MCF 10A (cell line): Measurements from ENCODE around the gene PITPNM3. TPM values are rescaled to one million over a fixed set of nuclear protein-coding genes. Genes with fewer than 3 reads are reported as not detected.

Experiments used
- BruUV-seq: library from RNA; stranded (reverse); fragments of 400-500 nt; replicated peaks from 2 replicates; lab custom pipeline; 2021; lab: Mats Ljungman, UMichigan
- CTCF ChIA-PET: fragments of 300-600 bp; sonication (Branson Sonifier 250); formaldehyde crosslinking; extraction: SDS; loops from one replicate; lab custom pipeline; 2021; ENCODE audit warnings: antibody characterized with exemption, inconsistent platforms; lab: Yijun Ruan, JAX
- POLR2A ChIA-PET: fragments of 300-600, 350-650 bp; sonication (Branson Sonifier 250); formaldehyde crosslinking; extraction: SDS; loops from one replicate; lab custom pipeline; 2020; ENCODE audit warnings: antibody characterized with exemption, inconsistent platforms; lab: Yijun Ruan, JAX
- DNase-seq: peaks from one replicate; pipeline ENCODE4 v3.0.0-alpha.2; 2018; ENCODE audit not compliant: unreplicated experiment
- H3K27ac Mint-ChIP-seq: one replicate; pipeline ENCODE4 v1.8.0; 2022; ENCODE audit warnings: mild to moderate bottlenecking, low read depth, mixed read lengths; ENCODE audit not compliant: unreplicated experiment
- H3K27me3 Mint-ChIP-seq: one replicate; pipeline ENCODE4 v1.8.0; 2022; ENCODE audit warnings: mixed read lengths; ENCODE audit not compliant: insufficient read depth, unreplicated experiment
- H3K36me3 Mint-ChIP-seq: one replicate; pipeline ENCODE4 v1.8.0; 2022; ENCODE audit warnings: mild to moderate bottlenecking, moderate library complexity, mixed read lengths; ENCODE audit not compliant: insufficient read depth, unreplicated experiment
- H3K4me1 Mint-ChIP-seq: one replicate; pipeline ENCODE4 v1.8.0; 2022; ENCODE audit warnings: mixed read lengths; ENCODE audit not compliant: insufficient read depth, unreplicated experiment
- H3K4me3 Mint-ChIP-seq: one replicate; pipeline ENCODE4 v1.8.0; 2022; ENCODE audit warnings: mild to moderate bottlenecking, moderate library complexity, mixed read lengths; ENCODE audit not compliant: unreplicated experiment
- H3K9me3 Mint-ChIP-seq: one replicate; pipeline ENCODE4 v1.8.0; 2022; ENCODE audit warnings: mixed read lengths; ENCODE audit not compliant: unreplicated experiment
- intact Hi-C: fragments of 100-400 bp; cut with micrococcal nuclease; formaldehyde crosslinking; loops from 2 replicates; pipeline ENCODE4 v1.14.1; 2022
- total RNA-seq: library from RNA; stranded (reverse); gene quantifications from 2 replicates; pipeline ENCODE4 v1.2.3, GENCODE V29; 2022
- TF ChIP-seq, protein P1 (sequence below): fragments of 200-600 bp; IDR thresholded peaks from one replicate; pipeline ENCODE4 v1.8.0; 2022; ENCODE audit warnings: antibody characterized with exemption, mild to moderate bottlenecking; ENCODE audit not compliant: unreplicated experiment

The PITPNM3 gene
- total RNA-seq, 1 experiment from 2014 or later, result 22.8 TPM

DNA sequence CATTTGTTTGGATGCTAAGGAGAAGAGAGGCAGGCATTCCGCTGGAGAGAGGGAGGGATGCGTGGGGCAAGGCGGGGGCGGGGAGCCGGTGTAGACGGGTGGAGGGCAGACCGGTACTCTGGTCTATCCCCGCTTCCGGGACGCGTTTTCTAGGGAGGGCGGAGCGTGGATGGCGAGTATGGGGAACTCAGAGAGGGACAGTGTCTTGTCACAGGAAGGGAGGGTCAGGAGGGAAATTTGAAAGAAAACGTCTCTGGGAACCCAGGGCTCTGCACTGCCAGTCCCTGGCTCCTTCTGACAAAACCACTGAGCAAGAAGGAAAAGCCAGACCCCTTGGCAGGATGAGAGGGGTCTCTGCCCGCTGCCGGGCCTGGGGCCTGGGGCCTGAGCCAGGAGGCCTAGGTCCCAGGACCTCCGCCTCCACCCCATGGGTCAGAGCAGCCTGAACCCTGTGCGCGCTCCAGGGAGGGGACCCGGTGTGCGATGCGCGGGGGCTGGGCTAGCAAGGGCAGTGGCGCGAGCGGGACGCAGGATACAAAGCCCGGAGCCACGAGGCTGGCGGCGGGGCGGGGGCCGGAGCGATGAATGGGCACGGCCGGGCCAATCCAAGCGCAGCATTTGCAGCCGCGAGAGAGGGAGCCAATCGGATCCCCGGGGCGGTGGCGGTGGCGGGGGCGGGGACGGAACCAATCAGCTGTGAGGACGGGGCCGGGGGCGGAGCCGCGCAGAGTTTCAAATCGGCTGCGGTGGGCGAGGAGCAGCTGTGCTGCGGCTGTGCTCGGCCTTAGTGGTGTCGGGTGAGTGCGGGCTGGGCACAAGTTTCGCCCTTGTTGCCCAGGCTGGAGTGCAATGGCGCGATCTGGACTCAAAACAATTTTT, 112.4 kb downstream of the PITPNM3 start, which contains the start of gene PIMREG:
TSS of gene PIMREG (plus strand) at position 764 of the 879 bp plus-strand sequence. CDS start 656 bp downstream, outside the sequence.
- ChIA-PET POLR2A (interaction anchor here (0.6 to 1.3 kb wide), 7 partner anchors 63 to 998 kb away, joined by 3 to 4 read pairs (median 3); partner anchors contain the start of genes DERL2 and MIS12), CTCF (interaction anchor here (0.7 kb wide), 1 partner anchor 98 kb away, joined by 4 read pairs; no protein-coding TSS in a partner anchor)
- Mint-ChIP-seq H3K27me3 (no peaks in the 10 kb centered on the region), H3K9me3 (no peaks in the 10 kb centered on the region), H3K27ac (peak within 1 kb of the TSS; percentile 40), H3K4me1 (peaks cover 13% of the 10 kb centered on the region), H3K4me3 (peak within 1 kb of the TSS; percentile 78), H3K36me3 (no peaks in the 10 kb centered on the region)
- intact Hi-C loops, result no loop called here
- TF ChIP-seq, protein P1, sequence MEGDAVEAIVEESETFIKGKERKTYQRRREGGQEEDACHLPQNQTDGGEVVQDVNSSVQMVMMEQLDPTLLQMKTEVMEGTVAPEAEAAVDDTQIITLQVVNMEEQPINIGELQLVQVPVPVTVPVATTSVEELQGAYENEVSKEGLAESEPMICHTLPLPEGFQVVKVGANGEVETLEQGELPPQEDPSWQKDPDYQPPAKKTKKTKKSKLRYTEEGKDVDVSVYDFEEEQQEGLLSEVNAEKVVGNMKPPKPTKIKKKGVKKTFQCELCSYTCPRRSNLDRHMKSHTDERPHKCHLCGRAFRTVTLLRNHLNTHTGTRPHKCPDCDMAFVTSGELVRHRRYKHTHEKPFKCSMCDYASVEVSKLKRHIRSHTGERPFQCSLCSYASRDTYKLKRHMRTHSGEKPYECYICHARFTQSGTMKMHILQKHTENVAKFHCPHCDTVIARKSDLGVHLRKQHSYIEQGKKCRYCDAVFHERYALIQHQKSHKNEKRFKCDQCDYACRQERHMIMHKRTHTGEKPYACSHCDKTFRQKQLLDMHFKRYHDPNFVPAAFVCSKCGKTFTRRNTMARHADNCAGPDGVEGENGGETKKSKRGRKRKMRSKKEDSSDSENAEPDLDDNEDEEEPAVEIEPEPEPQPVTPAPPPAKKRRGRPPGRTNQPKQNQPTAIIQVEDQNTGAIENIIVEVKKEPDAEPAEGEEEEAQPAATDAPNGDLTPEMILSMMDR, result no peak
- no TSS peak for BruUV-seq
- DNase-seq, result peak; percentile 95

DNA sequence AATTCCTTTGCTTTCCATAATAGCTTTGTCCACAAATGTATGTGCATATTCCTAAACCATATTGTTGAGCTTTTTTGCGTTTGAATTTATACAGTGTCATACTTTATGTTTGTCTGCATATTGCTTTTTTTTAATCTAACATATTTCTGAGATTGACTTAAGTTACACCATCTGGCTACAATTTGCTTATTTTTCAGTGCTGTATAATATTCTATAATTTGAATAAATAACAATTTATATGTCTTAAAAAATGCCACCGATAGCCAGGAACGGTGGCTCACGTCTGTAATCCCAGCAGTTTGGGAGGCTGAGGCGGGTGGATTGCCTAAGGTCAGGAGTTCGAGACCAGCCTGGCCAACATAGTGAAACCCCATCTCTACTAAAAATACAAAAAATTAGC, 113.6 kb downstream of the PITPNM3 start:
- ChIA-PET CTCF (interaction anchor here (0.6 to 0.7 kb wide), 2 partner anchors 14 to 17 kb away, joined by 3 read pairs; no protein-coding TSS in a partner anchor), POLR2A (no interaction called here)
- Mint-ChIP-seq H3K4me1 (peaks cover 13% of the 10 kb centered on the region), H3K27me3 (no peaks in the 10 kb centered on the region), H3K27ac (no peak overlapping the region), H3K4me3 (peak overlapping the region; percentile 78), H3K9me3 (no peaks in the 10 kb centered on the region), H3K36me3 (no peaks in the 10 kb centered on the region)
- DNase-seq, result no peak
- intact Hi-C loops, result no loop called here
- BruUV-seq, result no TSS peak
- TF ChIP-seq, protein P1, result no peak

DNA sequence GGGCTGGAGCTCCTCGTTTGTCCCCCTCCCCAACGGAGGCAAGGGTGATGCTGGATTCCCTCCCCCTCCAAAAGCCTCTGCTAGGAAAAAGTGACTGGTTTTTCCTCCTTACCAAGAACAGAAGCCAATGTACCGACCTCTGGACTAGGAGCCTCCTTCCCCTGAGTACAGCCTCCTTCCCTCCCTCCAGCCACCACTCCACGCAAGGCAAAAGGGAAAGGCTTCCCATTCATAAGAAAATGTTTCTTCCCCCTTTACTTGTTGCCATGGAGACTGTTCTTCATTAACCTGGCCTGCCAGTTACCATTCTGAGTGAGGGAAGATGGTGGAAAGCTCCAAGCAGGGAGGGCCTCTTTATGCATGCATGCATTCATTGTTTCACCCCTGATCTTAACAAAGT, 116.4 kb downstream of the PITPNM3 start:
- Mint-ChIP-seq H3K9me3 (no peaks in the 10 kb centered on the region), H3K4me3 (no peak overlapping the region), H3K36me3 (no peaks in the 10 kb centered on the region), H3K27me3 (peaks cover 12% of the 10 kb centered on the region), H3K4me1 (peaks cover 18% of the 10 kb centered on the region), H3K27ac (no peak overlapping the region)
- CTCF ChIA-PET, result interaction anchor here (0.6 to 0.8 kb wide), 4 partner anchors 9 to 1413 kb away, joined by 3 to 4 read pairs (median 3); no protein-coding TSS in a partner anchor
- POLR2A ChIA-PET, result interaction anchor here (0.7 kb wide), 1 partner anchor 1020 kb away, joined by 3 read pairs; the partner anchor contains the start of genes NUP88 and RPAIN
- intact Hi-C loops, result loop anchor here (10.0 kb wide), 1 partner anchor 1535 kb away; the partner anchor contains the start of gene CHRNE
- TF ChIP-seq, protein P1, result no peak
- no TSS peak for BruUV-seq
- DNase-seq, result no peak

DNA sequence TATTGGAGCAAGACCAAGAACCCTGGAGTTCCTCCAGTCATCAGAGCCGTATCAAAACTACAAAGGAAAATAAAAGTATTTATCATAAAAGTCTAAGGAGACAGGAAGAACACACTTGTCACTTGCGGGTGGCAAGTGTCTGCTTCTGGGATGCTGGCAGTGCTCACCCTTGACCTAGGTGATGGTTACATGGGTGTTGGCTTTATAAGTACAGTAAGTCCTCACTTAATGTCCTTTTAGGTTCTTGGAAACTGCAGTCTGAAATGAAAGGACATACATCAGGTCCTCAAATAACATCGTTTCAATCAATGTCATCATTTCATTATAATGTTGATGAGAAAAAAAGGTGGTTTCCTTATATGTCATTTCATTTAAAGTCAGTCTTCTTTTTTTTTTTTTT, 118.4 kb downstream of the PITPNM3 start:
- Mint-ChIP-seq H3K9me3 (no peaks in the 10 kb centered on the region), H3K36me3 (no peaks in the 10 kb centered on the region), H3K27me3 (peaks cover 12% of the 10 kb centered on the region), H3K27ac (no peak overlapping the region), H3K4me3 (no peak overlapping the region), H3K4me1 (peaks cover 6% of the 10 kb centered on the region)
- intact Hi-C loops, result loop anchor here (10.0 kb wide), 1 partner anchor 1533 kb away; the partner anchor contains the start of gene CHRNE
- ChIA-PET CTCF (interaction anchor here (0.6 kb wide), 1 partner anchor 273 kb away, joined by 3 read pairs; no protein-coding TSS in a partner anchor), POLR2A (no interaction called here)
- DNase-seq, result no peak
- BruUV-seq, result no TSS peak
- TF ChIP-seq, protein P1, result no peak
